Activated T-cell treated with anti-CD3 and anti-CD28 coated beads, Interleukin-2, amount 50 U/mL, for 72 hours (primary cell): ENCODE results near the gene API5. TPM values are rescaled to one million over a fixed set of nuclear protein-coding genes. Genes with fewer than 3 reads are reported as not detected.
"Not testable (repeated sequence)": the region's sequence is repeated elsewhere in the genome, so short reads cannot be mapped to it uniquely, and the experiment has no call there.

Source experiments
- ATAC-seq, 2 donors: fragments of 150-1000 bp; cut with Tn5 transposase; replicated peaks in 1 of 2; 2 replicates each; pipeline ENCODE4 v1.10.0; 2021; ENCODE audit warnings: moderate library complexity in 2 of 2, mild to moderate bottlenecking in 1 of 2
- DNase-seq, 2 donors: peaks; one replicate each; pipeline ENCODE4 v3.0.0; 2021 to 2022; ENCODE audit warnings: mixed read lengths in 1 of 2
- H3K27ac Mint-ChIP-seq: one replicate; pipeline ENCODE4 v1.8.0; 2022; ENCODE audit warnings: mild to moderate bottlenecking, moderate library complexity, mixed read lengths
- H3K27me3 Mint-ChIP-seq: one replicate; pipeline ENCODE4 v1.8.0; 2022; ENCODE audit warnings: low read depth, mixed read lengths
- H3K36me3 Mint-ChIP-seq, 2 donors: one replicate each; pipeline ENCODE4 v1.8.0; 2022; ENCODE audit warnings: mixed read lengths in 2 of 2, mild to moderate bottlenecking in 1 of 2; ENCODE audit not compliant: insufficient read depth in 2 of 2
- H3K4me1 Mint-ChIP-seq: one replicate; pipeline ENCODE4 v1.8.0; 2022; ENCODE audit warnings: low read depth, mixed read lengths
- H3K4me3 Mint-ChIP-seq, 2 donors: one replicate each; pipeline ENCODE4 v1.8.0; 2022; ENCODE audit warnings: mild to moderate bottlenecking in 2 of 2, mixed read lengths in 2 of 2, moderate library complexity in 2 of 2
- H3K9me3 Mint-ChIP-seq, 2 donors: one replicate each; pipeline ENCODE4 v1.8.0; 2022; ENCODE audit warnings: mixed read lengths in 2 of 2
- total RNA-seq, 2 donors: library from RNA; stranded (reverse); gene quantifications; one replicate each; pipeline ENCODE4 v1.2.3, GENCODE V29; 2022

Gene API5
- total RNA-seq, 2 donors from 2014 or later: 90.7 to 111 TPM

DNA sequence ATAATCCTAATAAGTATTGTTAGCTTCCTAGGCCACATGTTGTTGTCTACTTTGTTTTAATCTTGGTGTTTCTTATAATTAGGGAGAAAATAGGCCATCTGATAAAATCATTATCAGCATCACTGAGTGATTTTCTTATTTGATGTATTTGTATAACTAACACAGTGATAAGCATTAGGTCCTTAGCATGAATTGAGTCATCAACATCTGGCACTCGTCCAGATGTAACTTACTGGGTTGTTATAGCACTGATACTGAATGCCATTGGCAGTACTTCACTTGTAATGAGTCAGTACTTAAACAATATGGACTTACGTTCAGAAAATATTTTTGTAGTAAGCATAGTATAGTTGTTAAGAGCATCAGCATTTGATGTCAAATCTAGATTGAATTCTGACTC is 16.2 kb downstream of the API5 start:
- DNase-seq: no peak
- no peak for ATAC-seq
- Mint-ChIP-seq H3K4me3 (no peak overlapping the region), H3K36me3 (peaks cover 12 to 42% of the 10 kb centered on the region in 2 donors), H3K9me3 (no peaks in the 10 kb centered on the region), H3K4me1 (no peaks in the 10 kb centered on the region), H3K27me3 (no peaks in the 10 kb centered on the region), H3K27ac (no peak overlapping the region)

- ATAC-seq (no peak), DNase-seq (no peak)
- H3K36me3 Mint-ChIP-seq: peaks cover 12 to 41% of the 10 kb centered on the region in 2 donors
- no peaks in the 10 kb centered on the region for H3K9me3 Mint-ChIP-seq
- H3K4me3 Mint-ChIP-seq: no peak overlapping the region
- no peak overlapping the region for H3K27ac Mint-ChIP-seq
- no peaks in the 10 kb centered on the region for H3K27me3 Mint-ChIP-seq
- no peaks in the 10 kb centered on the region for H3K4me1 Mint-ChIP-seq
These were observed 16.7 kb downstream of the API5 start for GRCh38 chr11:43328482-43328881.

GRCh38 chr11:43341159-43341558 is 29.4 kb downstream of the API5 start:
- Mint-ChIP-seq H3K36me3 (peaks cover 1 to 14% of the 10 kb centered on the region in 2 donors), H3K27me3 (no peaks in the 10 kb centered on the region)

DNA sequence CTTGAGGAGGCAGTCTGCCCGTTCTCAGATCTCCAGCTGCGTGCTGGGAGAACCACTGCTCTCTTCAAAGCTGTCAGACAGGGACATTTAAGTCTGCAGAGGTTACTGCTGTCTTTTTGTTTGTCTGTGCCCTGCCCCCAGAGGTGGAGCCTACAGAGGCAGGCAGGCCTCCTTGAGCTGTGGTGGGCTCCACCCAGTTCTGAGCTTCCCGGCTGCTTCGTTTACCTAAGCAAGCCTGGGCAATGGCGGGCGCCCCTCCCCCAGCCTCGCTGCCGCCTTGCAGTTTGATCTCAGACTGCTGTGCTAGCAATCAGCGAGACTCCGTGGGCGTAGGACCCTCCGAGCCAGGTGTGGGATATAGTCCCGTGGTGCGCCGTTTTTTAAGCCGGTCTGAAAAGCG is 39.6 kb downstream of the API5 start:
- not testable (repeated sequence) for H3K27ac Mint-ChIP-seq, DNase-seq, H3K4me1 Mint-ChIP-seq, H3K4me3 Mint-ChIP-seq, H3K27me3 Mint-ChIP-seq, H3K36me3 Mint-ChIP-seq, ATAC-seq, H3K9me3 Mint-ChIP-seq

More at GRCh38 chr11:43341159-43341558, 29.4 kb downstream of the API5 start:
- Mint-ChIP-seq H3K4me3 (no peak overlapping the region), H3K4me1 (no peaks in the 10 kb centered on the region), H3K9me3 (no peaks in the 10 kb centered on the region), H3K27ac (no peak overlapping the region)
- ATAC-seq (no peak), DNase-seq (no peak)

DNA sequence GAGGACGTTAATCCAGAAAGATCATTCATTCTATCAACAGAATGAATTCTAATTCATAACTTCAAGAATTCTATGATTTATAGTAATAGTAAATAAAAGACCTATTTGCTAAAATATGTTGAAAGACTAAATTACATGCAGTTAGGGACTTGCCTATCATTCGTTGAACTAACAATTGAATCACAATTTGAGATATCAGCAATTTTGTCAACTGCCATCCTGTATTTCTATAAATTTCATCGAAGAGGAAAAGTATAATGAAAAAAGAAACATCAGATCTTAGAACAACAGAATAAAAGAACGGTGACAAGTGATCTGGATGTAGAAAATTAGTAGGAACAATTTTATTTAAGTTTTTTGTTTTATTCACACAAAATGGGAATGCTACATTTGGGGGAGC is 42.5 kb downstream of the API5 start:
- Mint-ChIP-seq H3K9me3 (no peaks in the 10 kb centered on the region), H3K4me3 (no peak overlapping the region), H3K27ac (no peak overlapping the region), H3K4me1 (peaks cover 15% of the 10 kb centered on the region), H3K36me3 (peaks cover 7% of the 10 kb centered on the region in 2 donors), H3K27me3 (no peaks in the 10 kb centered on the region)
- DNase-seq: no peak
- no peak for ATAC-seq

DNA sequence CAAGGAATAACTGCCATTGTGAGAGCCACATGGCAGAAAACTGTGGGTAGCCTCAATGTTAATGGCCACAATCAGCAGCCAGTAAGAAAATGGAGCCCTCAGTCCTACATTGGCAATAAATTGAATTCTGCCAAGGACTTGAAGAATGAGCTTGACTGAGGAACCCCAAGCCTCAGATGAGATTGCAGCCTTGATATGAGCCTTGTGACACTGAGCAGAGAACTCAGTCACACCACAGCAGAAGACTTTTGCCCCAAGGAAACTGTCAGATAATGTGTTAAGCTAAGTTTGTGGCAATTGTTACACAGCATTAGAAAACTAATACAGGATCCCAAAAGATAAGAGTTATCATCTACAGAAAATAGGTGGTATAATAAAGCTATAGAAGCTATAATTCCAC is 44.5 kb downstream of the API5 start:
- H3K36me3 Mint-ChIP-seq: peaks cover 7 to 9% of the 10 kb centered on the region in 2 donors
- no peak for ATAC-seq
- H3K4me3 Mint-ChIP-seq: no peak overlapping the region
- H3K9me3 Mint-ChIP-seq: no peaks in the 10 kb centered on the region
- no peak for DNase-seq
- H3K27ac Mint-ChIP-seq: no peak overlapping the region
- no peaks in the 10 kb centered on the region for H3K27me3 Mint-ChIP-seq
- peaks cover 28% of the 10 kb centered on the region for H3K4me1 Mint-ChIP-seq

GRCh38 chr11:43358279-43358800 is 46.5 kb downstream of the API5 start:
- peak overlapping the region; percentile 96 to 100 for H3K4me3 Mint-ChIP-seq
- no peaks in the 10 kb centered on the region for H3K9me3 Mint-ChIP-seq
- H3K27ac Mint-ChIP-seq: peak overlapping the region; percentile 100

DNA sequence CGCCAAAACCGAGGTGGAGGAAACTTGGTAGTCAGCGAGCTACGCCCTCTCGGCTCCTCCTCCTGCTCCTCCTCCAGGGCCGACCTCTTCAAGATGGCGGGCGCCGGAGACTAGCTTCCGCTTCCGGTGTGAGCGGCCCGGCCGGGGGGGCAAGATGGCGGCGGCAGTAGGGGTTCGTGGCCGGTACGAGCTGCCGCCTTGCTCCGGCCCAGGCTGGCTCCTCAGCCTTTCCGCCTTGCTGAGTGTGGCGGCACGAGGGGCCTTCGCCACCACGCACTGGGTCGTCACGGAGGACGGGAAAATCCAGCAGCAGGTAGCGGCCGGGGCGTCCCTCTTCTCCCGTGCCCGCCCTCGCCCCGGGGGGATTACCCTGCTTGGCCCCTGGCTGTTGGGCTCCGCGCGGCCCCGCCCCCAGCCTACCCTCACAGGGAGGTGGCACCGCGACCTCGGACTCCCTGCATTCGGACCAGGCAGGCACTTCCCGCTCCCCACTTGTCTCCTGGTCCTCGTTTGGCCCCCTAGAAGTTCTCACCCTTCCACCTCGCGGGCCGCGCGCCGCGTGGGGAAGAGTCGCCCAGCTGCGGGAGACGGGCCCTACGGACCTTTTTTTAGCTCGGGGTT is 47.1 kb downstream of the API5 start, which contains the start of gene TTC17:
Gene TTC17 (plus strand): TSS at position 120 of the 621 bp plus-strand sequence. CDS start 35 bp downstream, at position 155.
- Mint-ChIP-seq H3K27me3 (no peaks in the 10 kb centered on the region), H3K9me3 (no peaks in the 10 kb centered on the region), H3K36me3 (peaks cover 5 to 11% of the 10 kb centered on the region in 2 donors), H3K4me1 (peaks cover 43% of the 10 kb centered on the region), H3K27ac (peak within 1 kb of the TSS; percentile 100), H3K4me3 (peak within 1 kb of the TSS; percentile 96 to 100)
- DNase-seq: peak; percentile 94 to 96
- peak; percentile 95 for ATAC-seq

More at GRCh38 chr11:43358279-43358800, 46.5 kb downstream of the API5 start:
- ATAC-seq: no peak
- H3K36me3 Mint-ChIP-seq: peaks cover 5 to 9% of the 10 kb centered on the region in 2 donors
- no peak for DNase-seq
- H3K4me1 Mint-ChIP-seq: peaks cover 38% of the 10 kb centered on the region
- H3K27me3 Mint-ChIP-seq: no peaks in the 10 kb centered on the region

DNA sequence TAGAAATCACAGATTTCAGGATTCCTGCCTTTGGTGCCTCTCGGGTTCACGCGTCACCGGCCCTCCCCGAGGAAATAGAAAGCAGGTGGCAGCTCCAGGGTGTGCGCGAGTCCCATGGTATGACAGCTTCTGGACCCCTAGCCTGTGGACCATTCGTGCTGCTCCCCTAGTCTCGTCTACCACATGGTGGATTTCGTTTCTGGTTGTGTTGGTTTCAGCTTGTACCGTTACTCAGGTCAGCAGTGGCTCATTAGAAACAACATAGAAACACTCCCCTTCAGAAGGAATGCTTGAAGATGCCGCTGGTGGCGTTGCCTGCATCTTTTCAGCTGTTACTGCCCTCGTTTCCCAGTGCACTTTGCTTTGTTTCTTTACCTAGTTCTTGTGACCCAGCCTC is 47.6 kb downstream of the API5 start:
- peak; percentile 49 to 51 for ATAC-seq
- Mint-ChIP-seq H3K36me3 (peaks cover 5 to 13% of the 10 kb centered on the region in 2 donors), H3K27ac (peak overlapping the region; percentile 95), H3K4me3 (peak overlapping the region; percentile 96 to 100), H3K4me1 (peaks cover 43% of the 10 kb centered on the region), H3K9me3 (no peaks in the 10 kb centered on the region), H3K27me3 (no peaks in the 10 kb centered on the region)
- peak in 1 of 2 donors; percentile 47 for DNase-seq

GRCh38 chr11:43360361-43361032 is 48.7 kb downstream of the API5 start:
- Mint-ChIP-seq H3K4me3 (peak overlapping the region; percentile 96 to 100), H3K36me3 (peaks cover 5 to 16% of the 10 kb centered on the region in 2 donors), H3K27me3 (no peaks in the 10 kb centered on the region), H3K9me3 (no peaks in the 10 kb centered on the region), H3K27ac (peak overlapping the region; percentile 95), H3K4me1 (peaks cover 45% of the 10 kb centered on the region)
- ATAC-seq: no peak
- DNase-seq: no peak

- H3K27me3 Mint-ChIP-seq: no peaks in the 10 kb centered on the region
- H3K27ac Mint-ChIP-seq: peak overlapping the region; percentile 25
- ATAC-seq (no peak), DNase-seq (no peak)
- peaks cover 3 to 18% of the 10 kb centered on the region in 2 donors for H3K36me3 Mint-ChIP-seq
- no peak overlapping the region for H3K4me3 Mint-ChIP-seq
- peaks cover 56% of the 10 kb centered on the region for H3K4me1 Mint-ChIP-seq
- H3K9me3 Mint-ChIP-seq: no peaks in the 10 kb centered on the region
These were observed 54.9 kb downstream of the API5 start for GRCh38 chr11:43366677-43367076.

DNA sequence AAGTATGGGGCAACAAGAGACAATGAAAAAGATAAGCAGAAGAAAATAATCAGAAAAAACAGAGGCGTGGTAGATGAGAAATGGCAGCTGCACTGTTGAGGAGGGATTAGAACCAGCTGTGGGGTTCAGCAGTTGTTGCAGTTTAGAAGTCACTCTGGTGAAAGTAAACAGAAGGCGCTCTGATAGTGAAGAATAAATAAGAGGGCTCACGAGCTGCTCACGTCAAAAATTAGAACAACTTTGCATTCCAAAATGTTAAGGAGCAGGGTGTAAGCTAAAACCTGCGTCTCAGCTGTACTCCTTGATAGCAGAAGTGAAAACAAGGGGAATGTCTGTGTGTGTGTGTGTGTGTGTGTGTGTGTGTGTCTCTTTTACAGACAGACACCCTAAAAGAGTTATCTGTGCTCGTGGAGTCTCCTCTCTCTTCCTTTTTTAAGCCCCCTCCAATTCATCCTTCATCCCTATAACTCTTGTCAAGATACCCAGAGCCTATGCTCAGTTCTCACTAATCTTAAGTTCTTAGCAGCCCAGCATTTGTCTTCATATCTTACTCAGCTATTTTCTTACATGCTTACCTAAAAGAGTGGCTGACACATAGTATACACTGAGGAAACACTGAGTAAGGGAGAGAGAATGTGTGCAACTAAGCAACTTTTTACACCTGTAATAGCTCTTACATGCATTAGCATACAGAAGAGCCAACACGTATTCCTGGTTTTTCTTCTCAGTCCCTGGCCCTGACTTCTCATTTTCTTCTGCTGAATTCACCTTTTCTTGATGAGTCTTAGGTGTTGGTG is 55.8 kb downstream of the API5 start:
- Mint-ChIP-seq H3K4me1 (peaks cover 53% of the 10 kb centered on the region), H3K36me3 (peaks cover 3 to 20% of the 10 kb centered on the region in 2 donors), H3K9me3 (no peaks in the 10 kb centered on the region), H3K27me3 (no peaks in the 10 kb centered on the region), H3K27ac (peak overlapping the region; percentile 46), H3K4me3 (no peak overlapping the region)
- DNase-seq (no peak), ATAC-seq (peak in 1 of 2 donors; percentile 53)

GRCh38 chr11:43376065-43376464 is 64.3 kb downstream of the API5 start:
- no peak overlapping the region for H3K4me3 Mint-ChIP-seq
- no peak for ATAC-seq
- peaks cover 0 to 4% of the 10 kb centered on the region in 2 donors for H3K36me3 Mint-ChIP-seq
- H3K4me1 Mint-ChIP-seq: peaks cover 8% of the 10 kb centered on the region
- no peak overlapping the region for H3K27ac Mint-ChIP-seq
- no peaks in the 10 kb centered on the region for H3K9me3 Mint-ChIP-seq
- no peaks in the 10 kb centered on the region for H3K27me3 Mint-ChIP-seq
- DNase-seq: no peak
